A549 (cell line): ENCODE data around the gene RSRC1.

Source experiments
- GATA3 ChIP-seq: IDR thresholded peaks from 2 replicates; pipeline ENCODE4 v1.6.1; 2012; ENCODE audit warnings: borderline replicate concordance
- MAFK ChIP-seq: fragments of 450-650 bp; IDR thresholded peaks from 2 replicates; pipeline ENCODE4 v1.6.1; 2014; ENCODE audit not compliant: partially characterized antibody
- MYC ChIP-seq: IDR thresholded peaks from 2 replicates; pipeline ENCODE4 v1.6.1; 2012; ENCODE audit warnings: mild to moderate bottlenecking, inconsistent platforms, low read length, improper control_type of control experiment, borderline replicate concordance
- POLR2A ChIP-seq: IDR thresholded peaks from 2 replicates; pipeline ENCODE4 v1.6.1; 2012; ENCODE audit warnings: mild to moderate bottlenecking, low read length
- POLR2AphosphoS2 ChIP-seq: conservative IDR thresholded peaks from 2 replicates; pipeline ENCODE4 v1.6.1; 2012; ENCODE audit warnings: low read length, improper control_type of control experiment, inconsistent platforms
- RAD21 ChIP-seq, 2 experiments: fragments of >200 bp in 1 of 2; sonication (Bioruptor Twin) in 1 of 2; formaldehyde crosslinking in 1 of 2; IDR thresholded peaks in 1 of 2; conservative IDR thresholded peaks in 1 of 2; 2 replicates in 1 of 2; 3 replicates in 1 of 2; pipeline ENCODE4 v1.6.1; 2012 to 2018; ENCODE audit warnings: inconsistent platforms in 1 of 2
- SMC3 ChIP-seq: fragments of >200 bp; sonication (Bioruptor Twin); formaldehyde crosslinking; IDR thresholded peaks from 3 replicates; pipeline ENCODE4 v1.6.1; 2018; ENCODE audit warnings: inconsistent platforms
- TF ChIP-seq, protein P1 (sequence below): fragments of >200 bp; sonication (Bioruptor Twin); formaldehyde crosslinking; IDR thresholded peaks from 3 replicates; pipeline ENCODE4 v1.5.1; 2016

DNA sequence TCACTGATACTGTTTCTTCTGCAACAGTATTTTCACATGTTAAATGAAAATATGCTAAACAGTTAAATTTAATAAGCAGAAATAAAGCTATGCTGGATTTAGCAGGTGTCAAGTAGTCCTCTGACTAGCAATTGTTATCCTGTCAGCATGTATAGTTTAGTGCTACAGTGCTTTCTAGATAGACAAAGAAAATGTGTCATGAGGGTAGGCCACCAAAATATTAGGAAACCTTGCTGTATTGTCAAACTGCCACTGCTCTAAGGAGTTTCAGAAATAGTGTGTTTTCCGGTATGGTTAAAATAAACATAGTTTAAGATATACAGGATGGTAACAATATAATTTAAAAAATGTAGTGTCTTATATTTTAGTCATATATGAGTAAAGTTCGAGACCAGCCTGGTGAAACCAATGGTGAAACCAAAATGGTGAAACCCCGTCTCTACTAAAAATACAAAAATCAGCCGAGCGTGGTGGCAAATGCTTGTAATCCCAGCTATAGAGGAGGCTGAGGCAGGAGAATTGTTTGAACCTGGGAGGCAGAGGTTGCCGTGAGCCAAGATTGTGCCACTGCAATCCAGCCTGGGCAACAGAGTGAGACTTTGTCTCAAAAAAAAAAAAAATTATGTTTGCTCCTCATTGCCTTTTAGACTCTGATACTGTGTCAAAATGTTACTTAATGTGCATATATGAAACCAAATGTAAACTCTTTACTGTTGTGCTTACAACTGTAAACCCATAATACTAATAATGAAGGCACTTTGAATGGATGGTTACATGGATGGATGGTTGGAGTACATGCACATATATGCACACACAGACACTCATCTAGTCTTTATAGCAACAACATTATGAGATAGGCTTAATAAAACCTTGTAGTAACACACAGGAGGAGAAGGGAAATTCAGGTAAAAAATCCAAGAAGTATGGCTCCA lies 204.8 kb downstream of the RSRC1 start:
- TF ChIP-seq, protein P1, sequence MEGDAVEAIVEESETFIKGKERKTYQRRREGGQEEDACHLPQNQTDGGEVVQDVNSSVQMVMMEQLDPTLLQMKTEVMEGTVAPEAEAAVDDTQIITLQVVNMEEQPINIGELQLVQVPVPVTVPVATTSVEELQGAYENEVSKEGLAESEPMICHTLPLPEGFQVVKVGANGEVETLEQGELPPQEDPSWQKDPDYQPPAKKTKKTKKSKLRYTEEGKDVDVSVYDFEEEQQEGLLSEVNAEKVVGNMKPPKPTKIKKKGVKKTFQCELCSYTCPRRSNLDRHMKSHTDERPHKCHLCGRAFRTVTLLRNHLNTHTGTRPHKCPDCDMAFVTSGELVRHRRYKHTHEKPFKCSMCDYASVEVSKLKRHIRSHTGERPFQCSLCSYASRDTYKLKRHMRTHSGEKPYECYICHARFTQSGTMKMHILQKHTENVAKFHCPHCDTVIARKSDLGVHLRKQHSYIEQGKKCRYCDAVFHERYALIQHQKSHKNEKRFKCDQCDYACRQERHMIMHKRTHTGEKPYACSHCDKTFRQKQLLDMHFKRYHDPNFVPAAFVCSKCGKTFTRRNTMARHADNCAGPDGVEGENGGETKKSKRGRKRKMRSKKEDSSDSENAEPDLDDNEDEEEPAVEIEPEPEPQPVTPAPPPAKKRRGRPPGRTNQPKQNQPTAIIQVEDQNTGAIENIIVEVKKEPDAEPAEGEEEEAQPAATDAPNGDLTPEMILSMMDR: no peak
- no peak for TF ChIP-seq MAFK
- no peak for TF ChIP-seq POLR2A
- no peak for TF ChIP-seq MYC
- no peak for TF ChIP-seq POLR2AphosphoS2
- no peak for TF ChIP-seq RAD21 (conservative IDR thresholded peaks at IDR 0.05 in 1 of 2, IDR thresholded peaks at IDR 0.05 in 1 of 2)
- TF ChIP-seq GATA3: no peak
- no peak for TF ChIP-seq SMC3
